Measurements from ENCODE around the gene KLK6.
"Not testable (repeated sequence)": the region's sequence is repeated elsewhere in the genome, so short reads cannot be mapped to it uniquely, and the experiment has no call there.

DNA sequence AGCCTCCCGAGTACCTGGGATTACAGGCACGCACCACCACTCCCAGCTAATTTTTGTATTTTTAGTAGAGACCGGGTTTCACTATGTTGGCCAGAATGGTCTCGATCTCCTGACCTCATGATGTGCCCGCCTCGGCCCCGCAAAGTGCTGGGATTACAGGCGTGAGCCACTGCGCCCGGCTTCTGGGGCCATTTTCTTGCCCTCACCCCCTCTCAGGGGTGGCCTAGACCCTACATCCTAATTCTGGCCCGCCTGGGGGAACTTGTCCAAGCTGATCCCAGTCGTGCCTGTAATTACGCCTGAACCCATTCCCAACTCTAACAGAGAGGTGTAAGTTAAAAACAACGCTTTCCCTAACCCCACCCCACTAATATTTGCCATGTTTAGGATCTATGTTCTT lies 15.0 kb upstream of the KLK6 start:
- TF ChIP-seq, protein P1, sequence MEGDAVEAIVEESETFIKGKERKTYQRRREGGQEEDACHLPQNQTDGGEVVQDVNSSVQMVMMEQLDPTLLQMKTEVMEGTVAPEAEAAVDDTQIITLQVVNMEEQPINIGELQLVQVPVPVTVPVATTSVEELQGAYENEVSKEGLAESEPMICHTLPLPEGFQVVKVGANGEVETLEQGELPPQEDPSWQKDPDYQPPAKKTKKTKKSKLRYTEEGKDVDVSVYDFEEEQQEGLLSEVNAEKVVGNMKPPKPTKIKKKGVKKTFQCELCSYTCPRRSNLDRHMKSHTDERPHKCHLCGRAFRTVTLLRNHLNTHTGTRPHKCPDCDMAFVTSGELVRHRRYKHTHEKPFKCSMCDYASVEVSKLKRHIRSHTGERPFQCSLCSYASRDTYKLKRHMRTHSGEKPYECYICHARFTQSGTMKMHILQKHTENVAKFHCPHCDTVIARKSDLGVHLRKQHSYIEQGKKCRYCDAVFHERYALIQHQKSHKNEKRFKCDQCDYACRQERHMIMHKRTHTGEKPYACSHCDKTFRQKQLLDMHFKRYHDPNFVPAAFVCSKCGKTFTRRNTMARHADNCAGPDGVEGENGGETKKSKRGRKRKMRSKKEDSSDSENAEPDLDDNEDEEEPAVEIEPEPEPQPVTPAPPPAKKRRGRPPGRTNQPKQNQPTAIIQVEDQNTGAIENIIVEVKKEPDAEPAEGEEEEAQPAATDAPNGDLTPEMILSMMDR (IDR thresholded peaks at IDR 0.05; ENCODE audit: poor library complexity) = not testable (repeated sequence)
- not testable (repeated sequence) for TF ChIP-seq EZH2 (IDR thresholded peaks at IDR 0.05; ENCODE audit: borderline replicate concordance); EZH2phosphoT487 (IDR thresholded peaks at IDR 0.05; ENCODE audit: low read depth, severe bottlenecking, unreplicated experiment)

Data from hepatocyte (in vitro differentiated cells).